Stimulated activated CD8-positive, alpha-beta memory T cell treated with anti-CD3 and anti-CD28 coated beads, Interleukin-2, amount 100 ng/mL, for 48 hours (primary cell): ENCODE measurements around the gene FANCD2.
"Not testable (repeated sequence)": the region's sequence is repeated elsewhere in the genome, so short reads cannot be mapped to it uniquely, and the experiment has no call there.

ENCODE experiments used
- DNase-seq, 2 donors: peaks; one replicate each; pipeline ENCODE4 v3.0.0-alpha.2; 2020; ENCODE audit warnings: low read depth in 2 of 2

FANCD2 gene

DNA sequence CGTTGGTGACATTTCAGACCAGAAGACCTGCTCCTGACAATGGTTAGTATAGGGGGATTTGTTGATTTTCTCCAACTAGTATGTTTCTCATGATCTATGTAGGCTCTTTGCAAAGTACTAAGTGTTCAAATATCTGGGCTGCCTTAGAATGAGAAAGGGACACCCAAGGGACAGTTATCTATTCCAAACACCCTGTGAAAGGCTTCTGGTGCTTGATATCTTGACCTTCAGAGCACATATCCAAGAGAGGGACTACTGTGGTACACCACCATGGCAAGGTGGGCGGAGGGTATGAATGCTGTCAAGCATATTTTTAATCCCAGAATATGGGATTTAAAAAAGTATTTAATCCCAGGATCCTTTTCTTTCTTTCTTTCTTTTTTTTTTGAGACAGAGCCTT, 80.7 kb downstream of the FANCD2 start:
- DNase-seq: no peak

- no peak for DNase-seq
Measured at GRCh38 chr3:10108091-10108490, 81.9 kb downstream of the FANCD2 start, which contains the start of gene FANCD2OS. Gene FANCD2OS, minus strand, starts transcription at chr3:10108255. Its CDS starts 3,481 bp downstream, at chr3:10104774.

GRCh38 chr3:10115326-10116137, 89.3 kb downstream of the FANCD2 start, which contains the start of gene BRK1:
Gene BRK1, plus strand, starts transcription at chr3:10115675. Its CDS starts 27 bp downstream, at chr3:10115702.
- peak; percentile 91 to 93 for DNase-seq

DNA sequence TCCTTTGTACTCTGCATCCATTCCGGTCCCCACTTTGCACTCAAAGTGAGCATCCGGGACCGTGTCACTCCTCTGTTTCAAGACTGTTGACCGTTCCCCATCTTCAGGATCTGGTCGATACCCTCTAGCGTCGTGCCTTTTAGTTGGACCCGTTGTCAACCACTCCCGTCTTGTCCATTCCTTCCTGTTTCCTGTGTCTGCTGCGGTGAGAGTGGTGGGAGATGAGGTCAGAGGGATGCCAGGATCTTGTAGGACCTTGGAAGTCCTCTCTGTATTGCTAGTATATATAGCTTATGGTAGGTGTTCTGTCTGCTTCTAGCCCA, 89.9 kb downstream of the FANCD2 start:
- DNase-seq: no peak

- DNase-seq: no peak
Measured at GRCh38 chr3:10116928-10117327, 90.7 kb downstream of the FANCD2 start.

GRCh38 chr3:10119376-10119775, 93.1 kb downstream of the FANCD2 start:
- DNase-seq: no peak

- DNase-seq: no peak
Measured at GRCh38 chr3:10121064-10121463, 94.8 kb downstream of the FANCD2 start.

DNA sequence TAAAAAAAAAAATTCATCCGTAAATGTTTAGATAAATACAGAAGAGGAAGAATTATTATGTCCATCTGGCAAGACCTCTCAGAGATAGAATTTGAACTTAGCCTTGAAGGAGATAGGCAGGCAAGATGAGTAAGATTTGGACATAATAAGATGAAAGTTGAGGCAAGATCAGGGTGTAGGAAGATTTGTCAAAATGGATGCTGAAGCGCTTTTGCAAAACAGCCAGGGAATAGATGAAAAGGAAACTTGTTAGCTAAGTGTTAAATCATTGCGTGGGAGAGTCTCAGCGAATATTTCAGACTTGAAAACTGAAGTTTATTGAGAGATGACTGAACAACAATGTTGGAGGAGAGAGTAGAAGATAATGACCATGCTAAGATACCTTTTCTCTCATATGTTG, 96.5 kb downstream of the FANCD2 start:
- no peak for DNase-seq

GRCh38 chr3:10135872-10136271, 109.6 kb downstream of the FANCD2 start:
- not testable (repeated sequence) for DNase-seq

GRCh38 chr3:10136426-10137005, 110.3 kb downstream of the FANCD2 start:
- no peak for DNase-seq

DNA sequence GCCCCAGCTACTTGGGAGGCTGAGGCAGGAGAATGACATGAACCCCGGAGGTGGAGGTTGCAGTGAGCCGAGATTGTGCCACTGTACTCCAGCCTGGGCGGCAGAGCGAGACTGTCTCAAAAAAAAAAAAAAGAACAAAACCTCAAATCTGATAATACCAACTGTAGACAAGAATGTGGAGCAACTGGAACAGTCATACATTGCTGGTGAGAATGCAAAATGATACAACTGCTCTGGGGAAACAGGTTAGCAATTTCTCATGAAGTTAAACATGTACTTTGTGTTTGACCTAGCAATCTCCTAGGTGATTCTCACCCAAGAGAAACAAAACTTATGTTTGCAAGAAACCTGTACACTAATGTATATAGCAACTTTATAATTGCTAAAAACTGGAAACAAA, 110.9 kb downstream of the FANCD2 start:
- DNase-seq: no peak

- DNase-seq: no peak
Measured at GRCh38 chr3:10140996-10141546, 114.8 kb downstream of the FANCD2 start.

DNA sequence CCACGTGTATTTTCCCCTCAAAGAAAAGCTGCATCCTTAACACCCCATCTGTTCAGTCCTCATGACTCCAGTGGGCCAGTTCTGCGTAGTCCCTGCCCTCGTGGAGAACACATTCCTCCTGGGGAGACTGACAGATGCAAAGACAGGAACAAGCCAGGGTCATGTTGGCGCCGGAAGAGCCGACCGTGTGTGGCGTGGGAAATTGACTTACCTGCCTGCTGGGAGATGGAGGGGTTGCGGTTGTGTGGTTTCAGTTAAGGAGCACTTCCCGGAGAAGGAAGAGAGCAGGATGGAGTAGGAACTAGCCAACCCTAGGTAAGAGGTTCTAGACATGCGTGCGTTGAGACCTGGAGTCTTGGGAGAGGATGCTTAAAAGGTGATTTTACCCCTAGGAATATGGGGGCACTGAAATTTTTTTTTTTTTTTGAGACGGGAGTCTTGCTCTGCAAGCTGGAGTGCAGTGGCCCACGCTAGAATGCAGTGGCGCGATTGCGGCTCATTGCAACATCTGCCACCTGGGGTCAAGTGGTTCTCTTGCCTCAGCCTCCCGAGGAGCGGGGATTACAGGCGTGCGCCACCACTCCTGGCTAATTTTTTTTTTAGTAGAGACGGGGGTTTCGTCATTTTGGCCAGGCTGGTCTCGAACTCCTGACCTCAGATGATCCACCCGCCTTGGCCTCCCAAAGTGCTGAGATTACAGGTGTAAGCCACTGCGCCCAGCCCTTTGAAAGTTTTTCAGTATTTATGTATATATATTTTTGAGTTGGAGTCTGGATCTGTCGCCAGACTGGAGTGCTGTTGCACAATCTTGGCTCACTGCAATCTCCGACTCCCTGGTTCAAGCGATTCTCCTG, 116.7 kb downstream of the FANCD2 start:
- no peak for DNase-seq

- no peak for DNase-seq
Measured at GRCh38 chr3:10145685-10146084, 119.4 kb downstream of the FANCD2 start.

GRCh38 chr3:10149226-10149625, 123.0 kb downstream of the FANCD2 start:
- DNase-seq: no peak

- no peak for DNase-seq
Measured at GRCh38 chr3:10150987-10151386, 124.8 kb downstream of the FANCD2 start.
